HG03457 (cell line): ENCODE measurements around the gene KBTBD4.
"Not testable (repeated sequence)": the region's sequence is repeated elsewhere in the genome, so short reads cannot be mapped to it uniquely, and the experiment has no call there.

ENCODE experiments used
- ATAC-seq: cut with Tn5 transposase; IDR thresholded peaks from one replicate; pipeline ENCODE4 v1.9.1; 2021; ENCODE audit warnings: moderate number of reproducible peaks; ENCODE audit not compliant: unreplicated experiment

The KBTBD4 gene

DNA sequence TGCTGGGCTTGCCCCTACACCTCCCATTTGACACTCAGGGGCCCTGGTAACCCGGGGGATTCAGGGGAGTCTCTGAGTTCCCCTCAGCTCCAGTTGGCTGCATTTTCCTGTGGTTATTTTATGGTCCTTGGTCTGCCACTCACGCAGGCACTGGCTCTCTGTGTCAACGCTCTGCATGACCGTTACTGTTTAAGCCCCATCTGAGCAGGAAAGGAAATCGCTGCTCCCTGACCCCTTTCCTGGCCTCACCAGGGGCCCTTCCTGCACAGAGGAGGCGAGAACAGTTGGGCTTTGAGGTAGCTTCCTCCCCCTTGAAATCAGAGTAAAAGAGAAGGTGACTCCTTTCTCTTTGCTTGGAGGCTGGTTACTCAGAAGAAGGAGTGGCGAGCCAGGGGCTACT, 13.0 kb upstream of the KBTBD4 start:
- ATAC-seq = no peak

DNA sequence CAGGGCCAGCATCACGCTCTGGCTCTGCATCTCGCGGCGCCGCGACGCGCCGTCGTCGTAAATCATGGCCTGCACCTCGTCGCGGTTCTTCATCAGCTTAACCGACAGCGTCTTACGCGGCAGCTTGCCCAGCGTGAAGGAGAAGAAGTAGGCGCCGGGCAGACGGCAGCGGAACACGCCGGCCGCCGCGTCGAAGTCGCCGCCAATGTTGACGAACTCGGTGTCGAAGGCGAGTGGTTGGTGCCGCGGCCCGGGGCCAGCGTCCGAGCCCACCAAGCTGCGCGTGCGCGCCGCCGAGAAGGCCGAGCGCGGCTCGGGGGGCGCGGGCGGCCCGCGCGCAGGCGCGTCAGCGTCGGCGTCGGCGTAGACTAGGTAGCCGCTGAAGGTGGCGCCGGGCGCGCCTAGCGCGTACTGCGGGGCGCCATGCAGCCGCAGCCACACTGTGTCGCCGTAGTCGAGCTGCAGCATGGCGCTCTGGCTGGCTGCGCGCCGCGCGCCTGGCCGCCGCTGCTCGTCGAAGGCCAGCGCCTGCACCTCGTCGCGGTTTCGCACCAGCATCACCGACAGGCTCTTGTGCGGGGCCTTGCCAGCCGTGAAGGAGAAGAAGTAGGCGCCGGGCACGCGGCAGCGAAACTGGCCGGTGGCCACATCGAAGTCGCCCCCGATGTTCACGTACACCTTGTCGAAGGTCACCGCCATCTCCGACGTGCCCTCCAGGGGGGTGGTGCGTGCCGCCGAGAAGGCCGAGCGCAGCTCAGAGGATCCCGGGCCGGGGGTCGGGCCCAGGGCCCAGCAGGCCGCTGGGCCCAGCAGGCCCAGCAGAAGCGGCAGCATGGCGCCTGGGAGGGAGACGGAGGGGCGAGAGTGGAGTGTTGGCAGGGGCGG, 11.4 kb upstream of the KBTBD4 start:
- no peak for ATAC-seq

- ATAC-seq = no peak
These were observed 10.8 kb upstream of the KBTBD4 start for GRCh38 chr11:47589584-47589976.

- no peak for ATAC-seq
These were observed 10.3 kb upstream of the KBTBD4 start for GRCh38 chr11:47589118-47589517.

DNA sequence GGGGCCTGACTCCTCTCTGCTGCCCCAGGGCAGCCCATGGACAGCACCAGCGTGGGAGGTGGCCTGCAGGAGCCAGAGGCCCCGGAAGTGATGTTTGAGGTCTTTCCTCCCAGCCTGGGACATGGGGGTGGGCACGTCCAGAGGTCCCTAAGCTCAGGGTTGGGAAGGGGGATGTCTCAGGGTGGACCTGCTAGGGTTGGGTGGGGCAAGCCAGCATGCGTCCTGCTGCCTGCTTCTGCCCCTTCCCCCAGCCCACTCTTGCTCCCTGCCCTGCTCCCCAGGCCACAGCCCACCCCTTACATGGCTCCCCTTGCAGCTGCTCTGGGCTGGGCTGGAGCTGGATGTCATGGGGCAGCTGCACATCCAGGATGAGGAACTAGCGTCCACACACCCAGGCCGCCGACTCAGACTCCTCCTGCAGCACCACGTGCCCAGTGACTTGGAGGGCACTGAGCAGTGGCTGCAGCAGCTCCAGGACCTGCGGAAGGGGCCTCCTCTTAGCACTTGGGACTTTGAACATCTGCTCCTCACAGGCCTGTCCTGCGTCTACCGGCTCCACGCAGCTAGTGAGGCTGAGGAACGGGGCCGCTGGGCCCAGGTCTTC, 9.1 kb upstream of the KBTBD4 start:
- ATAC-seq = no peak

GRCh38 chr11:47587039-47587716, 8.4 kb upstream of the KBTBD4 start:
- no peak for ATAC-seq

GRCh38 chr11:47586098-47586855, 7.5 kb upstream of the KBTBD4 start, which contains the start of gene FAM180B:
FAM180B (plus strand) TSS chr11:47586678; CDS start chr11:47586769, 91 bp downstream.
- no peak for ATAC-seq

- no peak for ATAC-seq
These were observed 5.1 kb upstream of the KBTBD4 start for GRCh38 chr11:47583844-47584243.

- no peak for ATAC-seq
These were observed 1.2 kb downstream of the KBTBD4 start for GRCh38 chr11:47577460-47578041.

GRCh38 chr11:47573321-47573720, 5.4 kb downstream of the KBTBD4 start:
- ATAC-seq = no peak

DNA sequence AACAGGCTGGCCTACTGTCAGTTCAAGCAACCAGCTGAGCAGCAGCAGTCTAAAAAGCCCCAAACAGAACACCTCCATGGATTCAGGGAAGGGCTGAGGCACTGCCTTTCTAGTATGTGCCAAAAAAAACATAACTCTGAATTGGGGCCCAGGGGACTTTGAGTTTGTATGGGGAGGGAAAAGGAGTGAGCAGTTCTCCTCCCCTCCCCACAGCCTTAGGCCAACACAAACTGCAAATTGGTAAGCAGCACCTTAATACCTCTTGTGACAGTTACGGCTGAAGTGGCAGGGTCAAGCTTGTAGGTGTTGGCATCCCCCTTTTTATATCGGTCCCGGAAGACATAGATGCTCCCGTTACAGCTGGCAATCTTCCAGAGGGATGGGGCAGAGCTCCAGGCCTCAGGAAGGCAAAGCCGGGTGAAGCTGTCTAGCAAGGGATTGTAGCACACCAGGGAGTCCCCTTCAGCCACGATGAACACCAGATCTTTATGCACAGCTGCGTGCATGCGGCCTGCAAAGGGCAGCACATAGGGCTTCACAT, 6.0 kb downstream of the KBTBD4 start:
- ATAC-seq = no peak

DNA sequence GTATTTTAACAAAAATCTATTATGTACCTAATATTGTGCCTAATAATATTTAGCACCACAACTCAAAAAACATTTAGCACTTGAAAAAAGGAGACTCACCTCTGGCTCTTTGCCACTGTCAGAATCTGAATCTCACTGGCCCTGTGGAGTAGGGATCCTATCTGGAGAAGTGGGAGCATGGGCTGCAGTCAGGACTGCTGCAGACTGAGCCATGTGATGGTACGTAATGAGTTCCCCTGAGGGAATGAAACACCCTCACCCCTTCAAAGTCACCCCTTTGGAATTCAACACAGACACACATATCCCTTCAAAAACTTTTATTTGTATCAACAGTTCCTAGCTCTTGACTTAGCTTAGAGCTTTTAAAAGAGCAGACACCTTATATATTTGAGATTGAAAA, 6.9 kb downstream of the KBTBD4 start:
- ATAC-seq = no peak

- no peak for ATAC-seq
These were observed 7.4 kb downstream of the KBTBD4 start for GRCh38 chr11:47571357-47571729.

GRCh38 chr11:47570651-47571356, 8.0 kb downstream of the KBTBD4 start:
- ATAC-seq = no peak

DNA sequence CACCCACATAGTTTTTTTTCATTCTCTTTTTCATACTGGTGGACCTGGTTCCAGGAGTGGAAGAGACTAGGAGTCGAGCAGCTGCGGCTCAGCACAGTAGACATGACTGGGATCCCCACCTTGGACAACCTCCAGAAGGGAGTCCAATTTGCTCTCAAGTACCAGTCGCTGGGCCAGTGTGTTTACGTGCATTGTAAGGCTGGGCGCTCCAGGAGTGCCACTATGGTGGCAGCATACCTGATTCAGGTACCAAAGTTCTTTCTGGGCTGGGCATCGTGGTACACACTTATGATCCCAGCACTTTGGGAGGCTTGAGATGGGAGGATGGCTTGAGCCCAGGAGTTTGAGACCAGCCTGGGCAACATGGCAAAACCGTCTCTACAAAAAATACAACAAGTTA, 9.1 kb downstream of the KBTBD4 start:
- no peak for ATAC-seq

- no peak for ATAC-seq
These were observed 12.5 kb downstream of the KBTBD4 start for GRCh38 chr11:47566149-47566698.

GRCh38 chr11:47565340-47566148, 13.2 kb downstream of the KBTBD4 start, which contains the start of gene PTPMT1:
PTPMT1 (plus strand) TSS chr11:47565599; CDS start chr11:47565623, 24 bp downstream.
- ATAC-seq = peak; percentile 86

GRCh38 chr11:47564933-47565339, 13.8 kb downstream of the KBTBD4 start:
- ATAC-seq = no peak

GRCh38 chr11:47564366-47564765, 14.4 kb downstream of the KBTBD4 start:
- ATAC-seq = not testable (repeated sequence)
